Measurements from ENCODE around the gene NLGN3. TPM values are rescaled to one million over a fixed set of nuclear protein-coding genes. Genes with fewer than 3 reads are reported as not detected.

The NLGN3 gene
- total and polyA plus RNA-seq, 2 of the 8 experiments (the other 6 are each of a cell fraction or from before 2014, with no cell fraction given) = 12.0 to 14.8 TPM

GRCh38 chrX:71214604-71215337, 70.1 kb downstream of the NLGN3 start:
- 83% methylated on average over 2 of the region's 5 CpGs; no CpG with 5 or more reads in 1 of the 2 experiments for WGBS, 2 experiments (ENCODE audit: extremely low coverage in 1 of 2, insufficient coverage in 1 of 2, insufficient read length in 1 of 2, insufficient replicate concordance in 2 of 2, low coverage in 1 of 2, low lambda C conversion rate in 2 of 2, missing lambda C conversion rate in 1 of 2)
- ChIA-PET CTCF (ENCODE audit: partially characterized antibody) (interaction anchor here (0.6 kb wide), 1 partner anchor 22 kb away, joined by 3 read pairs; no protein-coding TSS in a partner anchor), POLR2A (ENCODE audit: partially characterized antibody) (no interaction called here)
- Histone ChIP-seq H2BK15ac (ENCODE audit: low read length) (no peak overlapping the region), H3K36me3 (ENCODE audit: control insufficient read depth in 2 of 4, insufficient read depth in 4 of 4, low read length in 3 of 4) (no peaks in the 10 kb centered on the region), H2AK5ac (ENCODE audit: low read depth, low read length) (no peak overlapping the region), H3K9ac (replicated peaks in 1 of 4; ENCODE audit: extremely low read depth in 1 of 4, low read depth in 3 of 4, low read length in 3 of 4) (no peak overlapping the region), H3K23me2 (ENCODE audit: low read depth, low read length) (no peaks in the 10 kb centered on the region), H3K4me3 (ENCODE audit: extremely low read depth in 1 of 4, insufficient read depth in 2 of 4, low read depth in 3 of 4, low read length in 4 of 4) (no peak overlapping the region), H3K4me1 (replicated peaks in 1 of 4; ENCODE audit: control insufficient read depth in 3 of 4, insufficient read depth in 4 of 4, low read length in 3 of 4) (peaks cover 0 to 3% (median 0%) of the 10 kb centered on the region in 4 experiments; a peak in 3 of 7 replicates), H2BK20ac (ENCODE audit: low read length) (no peak overlapping the region), H3K14ac (ENCODE audit: insufficient read length) (no peak overlapping the region), H3K79me1 (ENCODE audit: low read depth, low read length) (no peaks in the 10 kb centered on the region), H4K91ac (replicated peaks; ENCODE audit: insufficient read length, low read length) (no peak overlapping the region), H2BK5ac (ENCODE audit: low read depth, low read length) (no peak overlapping the region), H3K18ac (ENCODE audit: extremely low read depth, low read length) (no peak overlapping the region), H3K23ac (ENCODE audit: insufficient read length) (no peak overlapping the region), H3K4ac (replicated peaks; ENCODE audit: insufficient read length, low read depth, low read length) (no peak overlapping the region), H3K79me2 (ENCODE audit: control insufficient read depth in 1 of 2, insufficient read depth in 2 of 2, low read length in 2 of 2) (no peaks in the 10 kb centered on the region), H3K9me3 (ENCODE audit: insufficient read depth in 2 of 2, low read depth in 1 of 2, low read length in 1 of 2) (no peaks in the 10 kb centered on the region), H4K5ac (ENCODE audit: insufficient read length, low read depth, low read length) (no peak overlapping the region), H3K4me2 (ENCODE audit: insufficient read depth in 1 of 2, low read depth in 2 of 2, low read length in 2 of 2) (no peak overlapping the region), H2AFZ (ENCODE audit: low read length) (no peak overlapping the region), H3K27ac (ENCODE audit: low read depth, low read length) (no peak overlapping the region), H2BK12ac (ENCODE audit: low read depth, low read length) (no peak overlapping the region), H2BK120ac (replicated peaks; ENCODE audit: low read depth, low read length) (no peak overlapping the region), H3K56ac (replicated peaks; ENCODE audit: insufficient read length, low read depth, low read length) (no peak overlapping the region), H4K20me1 (replicated peaks in 1 of 2; ENCODE audit: control insufficient read depth in 1 of 2, insufficient read depth in 2 of 2, low read length in 2 of 2) (no peaks in the 10 kb centered on the region), H4K8ac (ENCODE audit: extremely low read depth, insufficient read depth, low read length) (no peak overlapping the region; the same call in 1 of the 2 replicates), H3K27me3 (replicated peaks in 1 of 4; ENCODE audit: control insufficient read depth in 3 of 4, extremely low read depth in 1 of 4, insufficient read depth in 3 of 4, low read length in 3 of 4) (no peaks in the 10 kb centered on the region)
- no peak for FAIRE-seq
- TF ChIP-seq SP2 (IDR thresholded peaks at IDR 0.05; ENCODE audit: low read length) = no peak
- no peak for DNase-seq (ENCODE audit: low read depth in 1 of 2, low spot score in 2 of 2)
